Neural progenitor cell (in vitro differentiated cells): ENCODE results near the gene PSD4. TPM values are rescaled to one million over a fixed set of nuclear protein-coding genes. Genes with fewer than 3 reads are reported as not detected.

Source experiments
- DNase-seq: peaks from one replicate; pipeline ENCODE4 v3.0.0-alpha.2; 2016; ENCODE audit warnings: low spot score
- H2AFZ ChIP-seq: fragments of 200-600 bp; sonication (generic); replicated peaks from 2 replicates; pipeline ENCODE4 v1.6.1; 2016; ENCODE audit warnings: antibody characterized with exemption
- H3F3A ChIP-seq: fragments of 200-600 bp; sonication (generic); 2 replicates; pipeline ENCODE4 v1.6.1; 2016; ENCODE audit warnings: antibody characterized with exemption, low read depth
- H3K27ac ChIP-seq: fragments of 200-600 bp; sonication (generic); 2 replicates; pipeline ENCODE4 v1.5.1; 2016; ENCODE audit warnings: mild to moderate bottlenecking
- H3K27me3 ChIP-seq: fragments of 200-600 bp; sonication (generic); 2 replicates; pipeline ENCODE4 v1.6.1; 2016; ENCODE audit warnings: mild to moderate bottlenecking, moderate library complexity
- H3K36me3 ChIP-seq: fragments of 200-600 bp; sonication (generic); 2 replicates; pipeline ENCODE4 v1.5.1; 2016
- H3K4me1 ChIP-seq: fragments of 200-600 bp; sonication (generic); 2 replicates; pipeline ENCODE4 v1.6.1; 2016; ENCODE audit warnings: mixed run types
- H3K4me2 ChIP-seq: fragments of 200-600 bp; sonication (generic); 2 replicates; pipeline ENCODE4 v1.6.1; 2016
- H3K4me3 ChIP-seq: fragments of 200-600 bp; sonication (generic); 2 replicates; pipeline ENCODE4 v1.5.1; 2016
- H3K79me2 ChIP-seq: fragments of 200-600 bp; sonication (generic); 2 replicates; pipeline ENCODE4 v1.6.1; 2016; ENCODE audit warnings: low read depth
- H3K9ac ChIP-seq: fragments of 200-600 bp; sonication (generic); 2 replicates; pipeline ENCODE4 v1.6.1; 2016
- H3K9me3 ChIP-seq: fragments of 200-600 bp; sonication (generic); 2 replicates; pipeline ENCODE4 v1.5.1; 2016; ENCODE audit warnings: low read depth
- H4K20me1 ChIP-seq: fragments of 200-600 bp; sonication (generic); 2 replicates; pipeline ENCODE4 v1.6.1; 2016; ENCODE audit warnings: low read depth
- H3K27ac Mint-ChIP-seq: 3 replicates; pipeline ENCODE4 v1.8.0; 2021; ENCODE audit warnings: mixed read lengths
- H3K27me3 Mint-ChIP-seq: 2 replicates; pipeline ENCODE4 v1.8.0; 2022; ENCODE audit warnings: low read depth, mild to moderate bottlenecking, inconsistent platforms, moderate library complexity, mixed read lengths; ENCODE audit not compliant: insufficient read depth
- H3K36me3 Mint-ChIP-seq: 3 replicates; pipeline ENCODE4 v1.8.0; 2021; ENCODE audit warnings: mixed read lengths
- H3K4me1 Mint-ChIP-seq: 3 replicates; pipeline ENCODE4 v1.8.0; 2021; ENCODE audit warnings: mixed read lengths
- H3K4me3 Mint-ChIP-seq: 3 replicates; pipeline ENCODE4 v1.8.0; 2021; ENCODE audit warnings: mild to moderate bottlenecking, moderate library complexity, mixed read lengths
- H3K9me3 Mint-ChIP-seq: 3 replicates; pipeline ENCODE4 v1.8.0; 2020; ENCODE audit warnings: mixed read lengths
- EZH2 ChIP-seq: fragments of 200-600 bp; sonication (generic); IDR thresholded peaks from 2 replicates; pipeline ENCODE4 v1.6.1; 2017; ENCODE audit warnings: antibody characterized with exemption, mild to moderate bottlenecking, moderate library complexity
- EZH2phosphoT487 ChIP-seq: fragments of 200-600 bp; sonication (generic); IDR thresholded peaks from 2 replicates; pipeline ENCODE4 v1.6.1; 2017; ENCODE audit warnings: antibody characterized with exemption
- total RNA-seq: library from RNA; depleted of rRNA; stranded (reverse); fragments of >200 nt; gene quantifications from 2 replicates; pipeline ENCODE4 v1.2.3, GENCODE V29; 2015; ENCODE audit warnings: low replicate concordance
- TF ChIP-seq, protein P1 (sequence below): fragments of 200-600 bp; sonication (generic); IDR thresholded peaks from 2 replicates; pipeline ENCODE4 v1.5.1; 2017; ENCODE audit warnings: antibody characterized with exemption, mild to moderate bottlenecking

The PSD4 gene
- total RNA-seq, 1 donor from 2014 or later = 0.02 TPM

DNA sequence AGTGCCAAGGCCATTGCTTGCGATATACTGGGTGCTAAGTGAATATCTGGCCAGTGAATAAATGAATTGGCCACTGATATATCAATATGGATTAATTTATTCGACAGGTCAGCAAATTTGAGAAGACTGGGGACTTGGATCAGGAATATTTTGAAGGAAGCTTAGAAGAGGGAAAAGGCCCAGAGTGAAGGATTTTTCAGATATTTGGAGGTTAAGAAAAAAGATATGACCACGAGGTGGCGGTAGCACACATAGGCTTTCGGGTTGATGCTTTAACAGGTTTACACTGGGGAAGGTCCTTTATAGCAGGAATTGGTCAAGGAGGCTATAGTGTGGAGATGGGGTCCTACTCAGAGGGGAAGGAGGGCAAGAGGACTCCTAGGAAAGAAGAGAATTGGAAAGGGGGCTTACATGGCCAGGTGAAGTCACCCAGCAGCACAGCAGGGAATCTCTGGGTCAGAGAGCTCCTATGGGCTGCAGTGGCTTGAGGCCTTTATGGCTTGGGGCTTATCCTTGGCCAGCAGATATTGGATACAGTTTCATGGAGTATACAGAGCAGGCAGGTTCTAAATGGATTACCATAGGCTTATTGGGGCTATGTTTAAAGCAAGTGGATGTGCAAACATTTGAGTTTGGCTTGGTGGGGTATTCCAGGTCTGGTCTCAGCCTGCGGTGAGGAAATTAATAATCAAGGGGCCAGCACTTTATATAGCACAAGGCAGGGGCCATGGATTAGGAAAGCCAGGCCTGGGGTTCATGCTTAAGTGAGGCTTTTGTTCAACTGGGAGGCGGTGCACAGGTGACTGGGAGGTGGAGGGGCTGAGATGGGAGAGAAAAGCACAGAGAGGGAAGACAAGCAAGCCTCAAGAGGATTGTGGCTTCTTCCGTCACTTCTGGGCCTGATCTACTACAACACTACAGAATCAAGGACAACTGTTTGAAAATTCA is 36.7 kb upstream of the PSD4 start:
- Mint-ChIP-seq H3K9me3 (no peaks in the 10 kb centered on the region), H3K4me1 (peaks cover 13% of the 10 kb centered on the region), H3K36me3 (no peaks in the 10 kb centered on the region), H3K4me3 (no peak overlapping the region), H3K27ac (no peak overlapping the region), H3K27me3 (peaks cover 5% of the 10 kb centered on the region)
- Histone ChIP-seq H3K27me3 (no peaks in the 10 kb centered on the region), H3F3A (no peaks in the 10 kb centered on the region), H3K9me3 (no peaks in the 10 kb centered on the region), H4K20me1 (no peaks in the 10 kb centered on the region), H3K9ac (no peak overlapping the region), H3K4me1 (no peaks in the 10 kb centered on the region), H3K27ac (no peak overlapping the region), H2AFZ (no peak overlapping the region), H3K79me2 (no peaks in the 10 kb centered on the region), H3K36me3 (no peaks in the 10 kb centered on the region), H3K4me3 (no peak overlapping the region), H3K4me2 (no peak overlapping the region)
- TF ChIP-seq EZH2 (no peak), EZH2phosphoT487 (no peak)
- TF ChIP-seq, protein P1, sequence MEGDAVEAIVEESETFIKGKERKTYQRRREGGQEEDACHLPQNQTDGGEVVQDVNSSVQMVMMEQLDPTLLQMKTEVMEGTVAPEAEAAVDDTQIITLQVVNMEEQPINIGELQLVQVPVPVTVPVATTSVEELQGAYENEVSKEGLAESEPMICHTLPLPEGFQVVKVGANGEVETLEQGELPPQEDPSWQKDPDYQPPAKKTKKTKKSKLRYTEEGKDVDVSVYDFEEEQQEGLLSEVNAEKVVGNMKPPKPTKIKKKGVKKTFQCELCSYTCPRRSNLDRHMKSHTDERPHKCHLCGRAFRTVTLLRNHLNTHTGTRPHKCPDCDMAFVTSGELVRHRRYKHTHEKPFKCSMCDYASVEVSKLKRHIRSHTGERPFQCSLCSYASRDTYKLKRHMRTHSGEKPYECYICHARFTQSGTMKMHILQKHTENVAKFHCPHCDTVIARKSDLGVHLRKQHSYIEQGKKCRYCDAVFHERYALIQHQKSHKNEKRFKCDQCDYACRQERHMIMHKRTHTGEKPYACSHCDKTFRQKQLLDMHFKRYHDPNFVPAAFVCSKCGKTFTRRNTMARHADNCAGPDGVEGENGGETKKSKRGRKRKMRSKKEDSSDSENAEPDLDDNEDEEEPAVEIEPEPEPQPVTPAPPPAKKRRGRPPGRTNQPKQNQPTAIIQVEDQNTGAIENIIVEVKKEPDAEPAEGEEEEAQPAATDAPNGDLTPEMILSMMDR = peak; percentile 75
- DNase-seq = peak; percentile 63

DNA sequence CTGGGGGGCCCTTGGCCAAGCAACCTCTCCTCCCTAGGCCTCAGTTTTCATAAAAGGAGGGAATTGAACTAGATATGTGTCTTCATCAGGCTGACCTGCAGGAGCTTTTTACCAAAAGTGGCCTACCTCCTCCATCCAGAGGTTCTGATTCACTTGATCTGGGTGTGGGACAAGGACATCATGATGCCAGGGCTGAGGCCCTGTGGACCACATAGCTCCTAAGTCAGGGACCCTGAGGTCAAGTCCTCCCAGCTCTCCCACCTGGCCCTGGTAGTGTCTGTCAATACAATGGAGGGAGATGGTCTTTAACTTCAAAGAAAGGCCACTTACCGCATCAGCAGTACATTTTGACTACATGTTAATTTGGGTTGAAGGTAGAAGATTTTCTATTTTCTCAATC is 35.9 kb upstream of the PSD4 start:
- Histone ChIP-seq H3K4me2 (no peak overlapping the region), H2AFZ (no peak overlapping the region), H3K9ac (no peak overlapping the region), H3K36me3 (no peaks in the 10 kb centered on the region), H3K4me1 (no peaks in the 10 kb centered on the region), H4K20me1 (no peaks in the 10 kb centered on the region), H3K9me3 (no peaks in the 10 kb centered on the region), H3K27me3 (no peaks in the 10 kb centered on the region), H3K27ac (no peak overlapping the region), H3K79me2 (no peaks in the 10 kb centered on the region), H3F3A (no peaks in the 10 kb centered on the region), H3K4me3 (no peak overlapping the region)
- Mint-ChIP-seq H3K4me1 (peaks cover 13% of the 10 kb centered on the region), H3K36me3 (no peaks in the 10 kb centered on the region), H3K27me3 (peaks cover 5% of the 10 kb centered on the region), H3K27ac (no peak overlapping the region), H3K4me3 (no peak overlapping the region), H3K9me3 (no peaks in the 10 kb centered on the region)
- TF ChIP-seq EZH2 (no peak), EZH2phosphoT487 (no peak)
- TF ChIP-seq, protein P1 = no peak
- no peak for DNase-seq

- Histone ChIP-seq H3K4me3 (no peak overlapping the region), H3K9me3 (no peaks in the 10 kb centered on the region), H3K79me2 (no peaks in the 10 kb centered on the region), H3F3A (no peaks in the 10 kb centered on the region), H3K27me3 (no peaks in the 10 kb centered on the region), H3K9ac (no peak overlapping the region), H2AFZ (peak overlapping the region; percentile 54), H3K4me1 (no peaks in the 10 kb centered on the region), H3K36me3 (no peaks in the 10 kb centered on the region), H3K27ac (no peak overlapping the region), H3K4me2 (no peak overlapping the region), H4K20me1 (no peaks in the 10 kb centered on the region)
- H3K36me3 Mint-ChIP-seq = no peaks in the 10 kb centered on the region
- no peak overlapping the region for H3K4me3 Mint-ChIP-seq
- H3K9me3 Mint-ChIP-seq = no peaks in the 10 kb centered on the region
- peaks cover 5% of the 10 kb centered on the region for H3K27me3 Mint-ChIP-seq
- H3K4me1 Mint-ChIP-seq = peaks cover 13% of the 10 kb centered on the region
- DNase-seq = peak; percentile 73
- no peak overlapping the region for H3K27ac Mint-ChIP-seq
- TF ChIP-seq, protein P1 = peak; percentile 78
- TF ChIP-seq EZH2 = no peak
- no peak for TF ChIP-seq EZH2phosphoT487
Observed at GRCh38 chr2:113138428-113139322, 35.1 kb upstream of the PSD4 start.
